ENCODE results near the gene PGBD5.
"Not testable (repeated sequence)": the region's sequence is repeated elsewhere in the genome, so short reads cannot be mapped to it uniquely, and the experiment has no call there.

The PGBD5 gene

DNA sequence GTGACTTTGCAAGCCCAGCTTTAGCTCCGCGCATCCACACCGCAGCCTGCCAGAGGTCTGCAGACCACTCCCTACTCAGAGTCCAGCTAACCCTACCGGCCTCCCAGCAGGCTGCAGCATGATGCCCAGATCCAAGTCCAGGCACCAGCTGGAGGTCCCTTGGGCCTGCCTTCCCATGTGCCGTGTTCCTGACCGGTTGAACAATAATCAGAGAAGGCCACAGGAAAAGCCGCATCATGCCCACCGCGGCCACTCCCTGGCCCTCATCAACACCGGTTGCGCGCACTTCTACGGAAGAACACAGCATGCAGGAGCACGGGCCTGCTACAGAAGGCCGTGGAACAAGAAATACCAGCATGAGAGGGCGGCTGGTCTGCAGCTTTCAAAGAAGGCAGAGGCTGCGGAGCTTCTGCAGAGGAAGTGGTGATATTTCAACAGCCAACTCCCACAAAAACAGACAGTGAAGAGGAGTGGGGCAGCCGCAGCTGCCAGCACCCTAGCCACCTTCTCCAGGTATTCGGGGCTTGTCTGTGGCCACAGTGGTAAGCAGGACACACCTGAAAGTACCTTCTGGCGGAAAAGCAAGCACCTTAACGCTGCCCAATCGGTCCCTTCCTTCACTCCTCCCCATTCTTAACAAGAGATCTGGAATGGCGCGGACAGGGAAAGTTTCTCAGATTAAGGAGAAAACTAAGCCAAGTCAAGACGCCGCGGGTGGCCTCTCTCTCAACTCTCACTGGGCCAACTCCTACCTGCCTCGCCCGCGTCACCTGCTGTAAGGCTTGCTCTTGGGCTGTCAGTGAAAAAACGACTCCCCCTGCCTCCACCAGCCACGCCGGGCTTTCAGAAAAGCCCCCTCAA is 1.5 kb downstream of the PGBD5 start:
- no peak for DNase-seq

DNA sequence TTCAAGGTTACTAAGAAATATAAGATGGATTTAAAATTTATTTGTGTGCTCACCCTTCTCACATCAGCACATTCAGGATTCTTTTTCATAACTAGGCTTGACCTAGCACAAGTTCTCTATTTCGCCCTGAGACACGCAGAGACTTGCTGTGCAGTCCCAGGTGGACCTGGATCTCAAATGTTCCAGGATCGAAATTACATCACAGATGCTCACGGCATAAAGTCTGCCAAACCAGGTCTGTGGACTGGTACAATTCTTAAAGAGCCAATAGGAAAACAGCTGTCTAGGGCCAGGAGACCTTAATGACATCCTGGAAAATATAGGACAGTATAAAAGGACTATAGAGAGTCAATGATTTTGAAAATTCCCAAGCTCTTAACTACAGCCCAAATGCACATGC is 2.2 kb downstream of the PGBD5 start:
- DNase-seq: no peak

DNA sequence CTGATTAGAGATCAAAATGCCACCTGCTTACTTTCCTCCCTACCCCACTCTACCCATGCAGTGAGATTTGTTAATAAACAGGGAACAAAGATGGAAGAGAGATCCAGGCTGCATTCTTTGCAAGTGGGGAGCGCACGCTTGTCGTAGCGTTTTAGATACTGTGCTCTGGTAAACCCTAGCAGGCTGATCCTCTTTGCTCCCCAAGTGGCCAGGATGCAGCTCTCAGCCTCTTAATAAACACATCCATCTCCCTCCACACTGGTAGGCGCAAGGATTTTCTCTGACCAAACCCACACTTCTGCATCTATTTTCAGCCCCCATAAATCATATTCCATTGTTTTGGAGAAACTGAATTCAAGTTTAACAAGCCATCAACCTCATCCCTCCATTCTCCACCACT is 2.9 kb downstream of the PGBD5 start:
- no peak for DNase-seq

DNA sequence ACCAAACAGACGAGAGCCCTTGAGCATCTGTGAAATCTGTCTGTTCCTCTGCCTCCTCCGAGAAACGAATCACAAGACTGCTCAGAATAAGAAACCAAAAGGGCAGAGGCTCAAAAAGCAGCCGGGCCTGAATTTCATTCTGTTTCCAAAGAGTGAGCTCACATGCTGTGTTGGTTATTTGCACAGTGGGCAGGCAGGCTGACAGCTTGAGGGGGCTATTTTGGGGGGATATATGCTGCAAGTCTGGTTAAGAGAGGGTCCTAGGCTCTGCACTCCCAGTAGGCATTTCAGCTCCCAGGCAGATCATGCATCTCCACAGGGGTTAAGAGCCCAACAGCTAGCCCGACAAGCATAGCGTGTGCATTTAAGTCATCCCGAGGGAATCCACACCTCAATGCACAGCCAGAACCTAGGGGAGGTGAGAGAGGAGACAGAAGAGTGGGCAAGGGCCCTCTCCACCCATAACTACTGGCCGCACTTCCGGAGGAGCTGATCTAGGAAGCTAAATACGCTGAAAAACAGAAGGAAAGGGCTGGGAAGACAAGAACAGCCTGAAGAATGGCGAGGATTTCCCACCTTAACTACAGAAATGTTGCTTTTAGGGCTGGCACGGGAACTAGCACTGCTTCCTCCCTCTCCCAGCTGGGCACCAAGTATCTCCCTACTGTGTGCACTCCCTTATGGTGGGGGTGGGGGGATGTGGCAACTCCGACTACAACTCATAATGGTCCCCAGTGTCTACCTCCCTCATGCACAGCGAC is 3.7 kb downstream of the PGBD5 start:
- no peak for DNase-seq

DNA sequence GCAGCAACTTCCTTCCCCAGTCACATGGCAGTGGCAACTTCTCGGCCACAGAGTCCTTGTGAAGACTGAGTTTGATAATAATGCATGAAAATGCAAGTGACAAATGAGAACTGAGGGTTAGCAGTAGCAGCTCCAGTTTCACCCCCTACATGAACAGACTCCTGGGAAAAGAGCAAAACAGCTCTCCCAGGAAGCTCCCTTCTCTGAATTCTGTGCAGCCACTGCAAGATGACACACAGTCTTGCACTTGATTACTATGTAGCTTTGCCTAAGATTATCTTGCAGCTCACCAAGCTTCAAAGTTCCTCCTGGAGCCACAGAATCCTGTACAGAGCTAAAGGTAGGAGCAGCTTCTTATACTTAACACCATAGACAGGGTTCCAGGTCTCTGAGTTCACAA is 4.7 kb downstream of the PGBD5 start:
- DNase-seq: no peak

DNA sequence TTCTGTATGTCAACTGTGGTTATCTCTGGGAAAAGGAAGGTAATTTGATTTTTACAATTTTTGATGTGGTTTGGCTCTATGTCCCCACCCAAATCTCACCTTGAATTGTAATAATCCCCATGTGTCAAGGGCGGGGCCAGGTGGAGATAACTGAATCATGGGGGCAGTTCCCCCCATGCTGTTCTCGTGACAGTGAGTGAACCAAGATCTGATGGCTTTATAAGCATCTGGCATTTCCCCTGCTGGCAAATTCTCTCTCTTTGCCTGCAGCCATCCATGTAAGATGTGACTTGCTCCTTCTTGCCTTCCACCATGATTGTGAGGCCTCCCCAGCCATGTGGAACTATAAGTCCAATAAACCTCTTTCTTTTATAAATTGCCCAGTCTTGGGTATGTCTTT is 5.8 kb downstream of the PGBD5 start:
- DNase-seq: not testable (repeated sequence)

DNA sequence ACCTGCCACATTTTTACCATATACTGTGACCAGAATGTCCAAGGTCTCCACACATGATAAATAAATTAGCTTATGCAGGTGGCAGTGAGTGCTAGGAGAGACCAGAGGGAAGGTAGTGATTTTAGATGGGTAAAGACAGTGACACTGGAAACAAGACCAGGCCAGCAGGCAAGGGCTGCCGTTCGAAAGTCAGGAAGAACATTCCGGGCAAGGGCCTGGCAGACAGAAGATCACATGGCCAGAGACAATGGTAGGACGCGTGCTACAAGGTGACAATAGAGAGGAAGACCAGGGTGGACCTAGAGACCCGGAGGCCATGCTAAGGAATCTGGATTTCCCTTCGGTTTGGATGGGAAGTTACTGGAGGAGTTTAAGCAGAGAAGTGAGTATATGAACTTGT is 9.7 kb downstream of the PGBD5 start:
- DNase-seq: no peak

DNA sequence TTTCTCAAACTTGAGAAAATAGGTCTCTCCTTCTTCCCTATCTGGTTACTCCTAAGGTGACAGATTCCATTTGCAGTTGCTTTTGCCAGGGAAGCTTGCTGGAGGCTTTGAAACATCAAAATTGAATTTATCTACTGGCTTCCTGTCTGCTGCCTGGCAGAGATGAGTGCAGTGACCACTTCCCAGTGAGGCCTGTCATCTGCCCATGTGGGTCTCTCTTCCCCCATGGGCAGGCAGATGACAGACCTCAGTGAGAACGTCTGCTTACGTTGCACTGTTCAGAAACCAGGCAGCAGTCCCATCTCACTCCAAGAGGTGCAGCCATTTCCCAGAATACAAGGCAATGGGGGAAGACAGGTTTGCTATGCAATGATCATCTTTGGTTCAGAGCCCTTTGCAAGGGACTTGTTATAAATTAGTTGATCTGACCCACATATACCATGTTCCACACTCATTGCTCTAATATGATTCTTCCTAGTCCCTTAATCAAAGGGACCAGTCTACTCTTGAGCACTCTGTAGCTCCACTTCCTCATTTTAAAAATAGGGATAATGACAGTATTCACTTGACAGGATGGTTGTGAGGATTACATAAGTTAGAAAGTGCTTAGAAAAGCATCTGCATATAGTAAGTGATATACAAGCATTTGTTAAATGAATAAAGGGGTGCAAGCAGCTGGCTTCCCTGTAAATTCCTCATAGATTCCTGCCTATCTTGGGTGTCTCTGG is 10.6 kb downstream of the PGBD5 start:
- no peak for DNase-seq

DNA sequence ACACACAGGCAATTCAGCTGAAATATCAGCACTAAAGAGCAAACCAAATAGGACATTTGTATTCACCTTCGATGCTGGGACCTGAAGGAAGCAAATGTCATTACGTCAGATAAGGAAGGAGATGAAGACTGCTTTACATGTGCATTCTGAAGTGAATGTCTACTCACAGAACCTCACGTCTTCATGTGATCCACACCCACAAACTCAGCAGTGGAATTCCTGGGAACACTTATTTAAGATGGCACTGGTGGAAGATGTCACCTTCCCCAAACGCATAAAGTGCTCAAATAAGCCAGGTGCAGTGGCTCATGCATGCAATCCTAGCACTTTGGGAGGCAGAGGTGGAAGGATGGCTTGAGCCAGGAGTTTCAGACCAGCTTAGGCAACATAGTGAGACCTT is 11.4 kb downstream of the PGBD5 start:
- no peak for DNase-seq

DNA sequence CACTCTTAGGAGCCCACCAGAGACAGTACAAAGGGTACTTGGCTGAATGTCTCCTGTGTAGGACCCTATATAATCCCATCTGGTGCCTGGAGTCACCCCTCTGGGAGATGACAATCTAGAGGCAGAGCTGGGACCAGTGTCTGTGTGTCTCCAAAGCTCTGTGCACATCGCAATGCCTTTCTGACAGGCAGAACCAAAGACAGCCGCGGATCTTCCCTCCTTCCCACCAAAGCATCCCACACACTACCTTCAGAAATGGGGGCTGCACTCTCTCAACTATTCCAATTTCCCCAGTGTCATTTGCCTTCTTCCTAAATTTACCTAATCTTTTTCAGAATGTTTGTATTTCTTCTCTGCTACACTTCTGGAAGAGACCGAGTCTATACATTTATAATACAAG is 12.0 kb downstream of the PGBD5 start:
- DNase-seq: no peak

DNA sequence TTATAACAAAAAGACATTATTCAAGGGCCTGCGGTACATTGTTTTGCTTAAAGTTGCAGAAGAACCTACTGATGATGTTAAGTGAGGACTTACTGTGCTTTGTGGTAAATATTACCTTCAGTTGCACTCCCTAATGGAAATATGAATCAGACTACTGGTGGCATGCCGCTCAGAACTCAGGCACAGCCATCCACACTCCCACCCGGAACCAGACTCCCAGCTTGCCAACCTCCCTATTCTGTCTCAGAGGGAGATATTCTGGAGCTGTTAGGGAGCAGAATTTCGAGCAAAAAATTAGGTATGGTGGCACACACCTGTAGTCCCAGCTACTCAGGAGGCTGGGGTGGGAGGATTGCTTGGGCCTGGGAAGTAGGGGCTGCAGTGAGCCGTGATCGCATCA is 13.1 kb downstream of the PGBD5 start:
- no peak for DNase-seq

DNA sequence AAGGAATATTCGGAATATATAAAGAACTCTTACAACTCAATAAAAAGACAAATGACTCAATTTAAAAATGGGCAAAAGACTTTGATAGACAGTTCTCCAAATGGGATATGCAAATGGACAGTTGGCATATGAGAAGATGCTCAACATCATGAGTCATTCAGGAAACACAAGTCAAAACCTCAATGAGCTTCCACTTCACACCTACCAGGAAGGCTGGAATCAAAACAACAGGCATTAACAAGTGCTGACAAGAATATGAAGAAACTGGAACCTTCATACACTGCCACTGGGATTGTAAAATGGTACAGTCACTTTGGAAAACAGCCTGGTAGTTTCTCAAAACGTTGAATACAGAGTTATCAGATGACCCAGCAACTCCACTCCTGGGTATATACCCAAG is 17.2 kb downstream of the PGBD5 start:
- no peak for DNase-seq

DNA sequence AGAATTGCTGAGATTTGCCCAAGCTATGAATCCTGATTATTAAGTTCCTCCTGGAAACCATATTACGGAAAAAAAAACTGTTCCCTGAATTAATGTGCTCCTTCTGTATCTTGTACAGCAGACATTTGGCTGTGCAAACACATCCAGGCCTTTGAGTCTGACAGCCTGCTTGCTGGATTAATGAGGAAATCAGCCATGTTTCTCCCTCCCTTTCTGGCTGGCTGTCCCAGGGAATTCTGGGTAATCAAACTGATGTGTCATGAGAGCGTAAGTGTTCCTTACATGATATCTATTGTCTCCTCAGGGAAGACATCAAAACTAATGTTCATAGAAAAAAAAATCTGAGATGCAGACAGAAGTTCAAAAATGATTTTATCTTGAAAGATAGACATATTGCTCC is 18.8 kb downstream of the PGBD5 start:
- no peak for DNase-seq

DNA sequence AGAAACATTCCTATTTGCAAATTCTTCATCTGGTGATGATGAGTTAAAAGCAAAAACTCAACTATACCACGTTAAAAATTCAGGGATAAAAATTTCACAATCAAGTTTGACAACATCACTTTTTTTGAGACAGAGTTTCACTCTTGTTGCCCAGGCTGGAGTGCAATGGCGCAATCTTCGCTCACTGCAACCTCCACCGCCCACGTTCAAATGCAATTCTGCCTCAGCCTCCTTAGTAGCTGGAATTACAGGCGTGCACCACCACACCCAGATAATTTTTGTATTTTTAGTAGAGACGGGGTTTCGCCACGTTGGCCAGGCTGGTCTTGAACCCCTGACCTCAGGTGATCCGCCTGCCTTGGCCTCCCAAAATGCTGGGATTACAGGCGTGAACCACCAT is 19.4 kb downstream of the PGBD5 start:
- DNase-seq: not testable (repeated sequence)

DNA sequence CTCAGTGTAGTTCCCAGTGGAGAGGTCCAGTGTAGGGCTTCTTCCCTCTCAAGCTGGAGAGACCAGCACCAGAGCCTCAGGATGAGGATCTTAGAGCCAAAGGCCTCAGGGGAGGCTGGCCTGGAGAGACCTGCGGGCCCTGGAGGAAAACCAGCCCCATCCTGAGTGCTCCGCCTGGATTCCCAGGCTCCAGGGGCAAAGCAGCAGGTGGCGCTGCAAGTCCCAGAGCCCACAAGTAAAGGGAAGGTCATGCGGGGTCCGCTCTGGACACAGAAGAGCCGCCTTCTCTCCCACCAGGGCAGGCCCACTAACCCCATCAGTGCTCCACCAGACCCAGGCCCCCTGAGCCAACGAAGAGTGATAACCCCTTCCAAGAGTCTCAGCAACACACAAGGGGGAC is 22.7 kb downstream of the PGBD5 start:
- DNase-seq: no peak

DNA sequence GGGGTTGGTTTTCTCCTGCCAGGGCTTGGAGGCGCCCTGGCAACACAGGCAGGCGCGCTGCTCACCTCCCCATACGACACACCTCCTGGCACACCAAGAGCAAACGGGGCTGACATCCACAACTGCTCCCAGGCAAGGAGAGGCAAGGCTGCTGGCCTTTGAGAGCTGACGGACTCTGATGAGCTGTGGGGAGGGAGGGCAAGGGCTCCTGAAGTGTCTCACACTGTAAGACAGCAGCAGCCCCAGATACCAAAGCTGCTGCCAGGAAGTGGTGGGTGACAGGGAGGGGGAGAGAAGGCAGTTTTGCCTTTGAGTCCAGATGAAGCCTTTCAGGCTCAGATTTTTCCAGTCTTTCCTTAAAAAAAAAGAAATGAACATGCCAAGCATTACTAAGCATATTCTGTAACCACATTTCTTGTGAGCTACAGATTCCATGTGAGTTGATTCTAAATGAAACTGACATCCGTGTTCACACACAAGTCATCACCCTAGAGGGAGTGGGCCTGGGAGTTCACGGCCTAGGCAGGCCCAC is 24.3 kb downstream of the PGBD5 start:
- no peak for DNase-seq

DNA sequence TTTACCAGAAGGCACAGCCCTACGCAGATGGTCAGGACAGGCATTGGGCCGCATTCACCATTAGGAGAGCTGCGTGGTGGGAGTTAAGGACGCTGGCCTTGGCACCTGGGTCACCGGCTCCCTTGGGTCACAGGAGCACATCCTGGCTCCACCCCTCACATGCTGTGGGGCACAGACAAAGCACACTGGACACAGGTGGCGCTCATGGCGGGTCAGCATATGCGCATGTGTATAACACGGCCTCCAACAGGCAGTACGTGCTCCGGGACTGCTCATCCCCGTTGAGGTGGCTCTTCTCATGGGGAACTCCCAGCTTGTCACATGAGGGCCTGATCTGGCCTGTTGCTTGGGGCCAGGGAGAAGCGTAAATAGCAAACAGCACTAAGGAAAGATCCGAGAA is 25.0 kb downstream of the PGBD5 start:
- no peak for DNase-seq

DNA sequence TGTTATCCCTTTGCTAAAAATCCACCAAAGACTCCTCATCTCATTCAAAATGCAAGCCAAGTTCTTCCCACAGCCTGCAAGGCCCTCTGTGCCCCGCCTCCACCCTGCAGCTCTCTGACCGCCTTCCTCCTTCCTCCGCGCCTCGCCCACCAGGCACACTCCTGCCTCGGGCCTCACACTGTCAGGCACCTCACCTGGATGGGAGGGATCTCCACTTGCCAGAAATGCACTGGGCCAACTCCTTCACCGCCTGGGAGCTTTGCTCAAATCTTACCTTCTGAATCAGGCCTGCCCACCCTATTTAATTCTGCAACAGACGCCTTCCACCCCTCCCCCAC is 26.2 kb downstream of the PGBD5 start:
- no peak for DNase-seq

DNA sequence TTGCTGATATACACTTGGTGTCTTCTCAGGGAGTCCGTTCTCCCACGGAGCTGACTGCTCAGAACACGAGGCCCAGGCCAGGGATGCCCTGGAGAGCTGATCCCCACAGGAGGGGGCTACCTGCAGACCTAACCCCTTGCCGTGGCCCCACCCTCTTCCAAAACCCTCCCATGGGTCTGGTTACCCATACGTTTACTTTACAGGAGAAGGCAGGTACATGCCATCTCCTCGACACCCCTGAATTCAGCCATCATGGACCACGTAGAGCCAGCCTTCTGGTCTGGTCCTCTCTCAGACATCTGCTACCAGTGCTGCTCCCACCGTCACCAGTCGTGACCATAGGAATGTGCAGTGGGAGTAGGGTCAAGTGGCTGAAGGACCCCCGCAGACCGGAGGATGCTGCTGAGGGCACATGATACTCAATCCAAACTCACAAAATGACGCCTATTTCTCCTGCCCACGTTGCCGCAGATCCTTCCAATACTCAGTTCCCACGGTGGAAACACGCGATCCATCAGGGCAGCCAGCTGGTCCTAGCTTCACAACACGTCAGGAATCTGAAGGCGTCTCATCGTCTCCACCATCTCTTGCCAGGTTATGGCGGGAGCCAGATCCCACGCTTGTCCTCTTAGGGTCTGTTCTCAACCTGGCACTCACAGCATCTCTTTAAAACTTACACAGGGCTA is 26.7 kb downstream of the PGBD5 start:
- no peak for DNase-seq

DNA sequence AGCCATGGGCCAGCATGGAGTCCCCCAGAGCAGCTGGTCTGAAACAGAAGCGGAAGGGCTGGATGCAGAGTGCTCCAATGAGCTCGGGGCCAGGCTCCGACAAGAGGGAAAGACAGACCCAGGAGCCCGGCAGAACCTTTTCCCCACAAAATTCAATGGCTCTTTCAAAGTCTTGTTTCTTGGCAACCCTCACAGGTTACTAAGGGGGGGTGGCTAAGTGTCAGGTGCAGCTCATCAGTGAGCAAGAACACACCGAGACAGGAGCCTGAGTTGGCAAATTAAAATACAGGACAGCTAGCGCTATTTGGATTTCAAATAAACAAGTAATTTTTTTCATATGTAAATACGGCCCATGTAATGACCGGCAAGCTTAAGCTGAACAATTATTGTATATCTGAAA is 27.3 kb downstream of the PGBD5 start:
- no peak for DNase-seq

DNA sequence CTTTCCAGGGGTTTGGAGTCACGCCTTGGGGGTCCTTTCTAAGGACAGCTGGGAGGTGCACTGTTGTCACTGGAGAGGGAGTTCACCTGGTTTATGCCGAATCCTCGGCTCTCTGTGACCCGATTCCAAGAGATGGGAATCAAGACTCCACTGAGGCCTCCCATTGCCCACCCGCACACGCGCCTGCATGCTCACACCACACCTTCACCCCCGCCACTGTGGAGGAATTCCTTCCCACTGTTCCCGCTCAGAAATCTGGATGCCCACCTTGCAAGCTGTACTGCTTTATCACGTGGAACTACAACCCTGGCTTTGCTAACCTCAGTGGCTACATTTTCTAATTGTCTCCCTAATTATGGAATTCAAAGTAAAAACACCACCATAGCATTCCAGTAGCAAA is 29.2 kb downstream of the PGBD5 start:
- DNase-seq: no peak

DNA sequence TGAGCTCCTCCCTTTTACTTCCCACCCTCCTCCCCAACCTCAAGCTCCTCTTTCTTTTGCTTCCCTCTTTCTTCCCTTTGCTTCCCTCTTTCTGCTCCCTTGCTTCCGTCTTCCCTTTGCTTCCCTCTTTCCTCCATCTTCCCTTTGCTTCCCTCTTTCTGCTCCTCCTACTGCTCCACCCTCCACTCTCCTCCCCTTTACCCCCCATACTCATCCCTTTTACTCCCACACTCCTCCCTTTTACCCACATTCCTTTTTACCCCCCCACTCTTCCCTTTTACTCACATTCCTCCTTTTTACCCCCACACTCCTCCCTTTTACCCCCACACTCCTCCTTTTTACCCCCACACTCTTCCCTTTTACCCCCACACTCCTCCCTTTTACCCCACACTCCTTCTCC is 30.2 kb downstream of the PGBD5 start:
- DNase-seq: no peak

DNA sequence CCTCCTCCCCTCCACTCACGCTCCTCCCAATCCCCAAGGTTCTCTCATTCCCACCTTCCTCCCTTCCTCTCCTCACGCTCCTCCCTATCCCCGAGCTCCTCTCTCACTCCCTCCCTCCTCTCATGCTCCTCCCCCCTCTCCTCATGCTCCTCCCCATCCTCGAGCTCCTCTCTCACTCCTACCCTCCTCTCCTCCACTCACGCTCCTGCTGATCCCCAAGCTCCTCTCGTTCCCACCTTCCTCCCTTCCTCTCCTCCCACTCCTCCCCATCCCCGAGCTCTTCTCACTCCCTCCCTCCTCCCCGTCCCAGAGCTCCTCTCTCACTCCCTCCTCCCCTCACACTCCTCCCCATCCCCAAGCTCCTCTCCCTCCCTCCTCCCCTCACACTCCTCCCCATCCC is 31.4 kb downstream of the PGBD5 start:
- no peak for DNase-seq
